Activated CD8-positive, alpha-beta memory T cell treated with anti-CD3 and anti-CD28 coated beads for 1 hour (primary cell): Measurements from ENCODE around the gene IL9.
A peak's percentile ranks its signal among the peaks of the same experiment; 100 is the strongest.

Source experiments
- DNase-seq, 2 donors: peaks; one replicate each; pipeline ENCODE4 v3.0.0-alpha.2; 2020; ENCODE audit warnings: low read depth in 1 of 2; ENCODE audit errors: extremely low read depth in 1 of 2

Gene IL9

GRCh38 chr5:135891791-135892190 is 3.9 kb downstream of the IL9 start:
- DNase-seq = no peak

GRCh38 chr5:135891268-135891667 is 4.4 kb downstream of the IL9 start:
- no peak for DNase-seq

GRCh38 chr5:135890867-135891266 is 4.8 kb downstream of the IL9 start:
- DNase-seq = no peak

- DNase-seq = no peak
These were observed 5.3 kb downstream of the IL9 start for GRCh38 chr5:135890296-135890695.

GRCh38 chr5:135887881-135888614 is 7.6 kb downstream of the IL9 start:
- DNase-seq = no peak

- DNase-seq = peak in 1 of 2 donors; percentile 24
These were observed 8.2 kb downstream of the IL9 start for GRCh38 chr5:135887447-135887864.

GRCh38 chr5:135886136-135886535 is 9.5 kb downstream of the IL9 start:
- no peak for DNase-seq

GRCh38 chr5:135885031-135885430 is 10.6 kb downstream of the IL9 start:
- no peak for DNase-seq

GRCh38 chr5:135883441-135883840 is 12.2 kb downstream of the IL9 start:
- DNase-seq = no peak

- DNase-seq = no peak
These were observed 12.6 kb downstream of the IL9 start for GRCh38 chr5:135883026-135883425.

GRCh38 chr5:135881819-135882218 is 13.8 kb downstream of the IL9 start:
- DNase-seq = no peak

GRCh38 chr5:135881244-135881643 is 14.4 kb downstream of the IL9 start:
- no peak for DNase-seq

GRCh38 chr5:135880801-135881200 is 14.8 kb downstream of the IL9 start:
- DNase-seq = no peak

- DNase-seq = no peak
These were observed 15.4 kb downstream of the IL9 start for GRCh38 chr5:135880278-135880677.

- DNase-seq = no peak
These were observed 16.1 kb downstream of the IL9 start for GRCh38 chr5:135879591-135879990.

- DNase-seq = no peak
These were observed 17.5 kb downstream of the IL9 start for GRCh38 chr5:135878156-135878620.

GRCh38 chr5:135877570-135878155 is 18.0 kb downstream of the IL9 start:
- no peak for DNase-seq

GRCh38 chr5:135876146-135876545 is 19.5 kb downstream of the IL9 start:
- DNase-seq = no peak

- no peak for DNase-seq
These were observed 20.1 kb downstream of the IL9 start for GRCh38 chr5:135875567-135875966.

GRCh38 chr5:135874461-135874860 is 21.2 kb downstream of the IL9 start:
- DNase-seq = no peak

- no peak for DNase-seq
These were observed 21.8 kb downstream of the IL9 start for GRCh38 chr5:135873831-135874230.

- DNase-seq = no peak
These were observed 24.2 kb downstream of the IL9 start for GRCh38 chr5:135871268-135871915.
